ENCODE measurements around the gene NTN1.

Gene NTN1

DNA sequence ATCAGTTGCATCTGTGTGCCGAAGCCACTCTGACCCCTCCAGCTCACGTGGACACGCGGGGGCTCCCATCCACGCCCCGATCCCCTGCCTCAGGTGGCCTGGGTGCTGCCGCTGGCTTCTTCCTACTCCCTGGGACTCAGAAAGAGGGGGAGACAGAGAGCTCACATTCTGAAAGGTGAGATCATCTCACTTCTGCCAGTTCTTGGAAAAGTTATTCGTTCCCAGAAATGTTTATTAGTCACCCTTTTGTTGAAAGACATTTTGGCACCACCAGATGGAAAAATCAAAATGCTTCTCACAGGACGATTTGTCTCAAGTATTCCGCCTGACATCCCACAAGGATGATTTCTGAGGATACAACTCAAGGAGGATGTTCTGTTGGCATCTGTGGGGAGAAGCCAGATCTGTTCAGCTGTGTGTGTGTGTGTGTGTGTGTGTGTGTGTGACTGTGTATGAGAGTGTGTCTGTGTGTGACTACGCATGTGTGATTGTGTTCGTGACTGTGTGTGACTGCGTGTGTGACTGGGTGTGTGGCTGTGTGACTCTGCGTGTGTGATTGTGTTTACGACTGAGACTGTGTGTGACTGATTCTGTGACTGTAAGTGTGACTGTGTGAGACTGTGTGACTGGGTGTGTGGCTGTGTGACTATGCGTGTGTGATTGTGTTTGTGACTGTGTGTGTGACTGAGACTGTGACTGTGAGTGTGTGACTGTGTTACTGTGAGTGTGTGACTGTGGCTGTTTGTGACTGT is 207.3 kb downstream of the NTN1 start:
- DNase-seq (ENCODE audit: extremely low read depth in 1 of 2, low read depth in 1 of 2): no peak

DNA sequence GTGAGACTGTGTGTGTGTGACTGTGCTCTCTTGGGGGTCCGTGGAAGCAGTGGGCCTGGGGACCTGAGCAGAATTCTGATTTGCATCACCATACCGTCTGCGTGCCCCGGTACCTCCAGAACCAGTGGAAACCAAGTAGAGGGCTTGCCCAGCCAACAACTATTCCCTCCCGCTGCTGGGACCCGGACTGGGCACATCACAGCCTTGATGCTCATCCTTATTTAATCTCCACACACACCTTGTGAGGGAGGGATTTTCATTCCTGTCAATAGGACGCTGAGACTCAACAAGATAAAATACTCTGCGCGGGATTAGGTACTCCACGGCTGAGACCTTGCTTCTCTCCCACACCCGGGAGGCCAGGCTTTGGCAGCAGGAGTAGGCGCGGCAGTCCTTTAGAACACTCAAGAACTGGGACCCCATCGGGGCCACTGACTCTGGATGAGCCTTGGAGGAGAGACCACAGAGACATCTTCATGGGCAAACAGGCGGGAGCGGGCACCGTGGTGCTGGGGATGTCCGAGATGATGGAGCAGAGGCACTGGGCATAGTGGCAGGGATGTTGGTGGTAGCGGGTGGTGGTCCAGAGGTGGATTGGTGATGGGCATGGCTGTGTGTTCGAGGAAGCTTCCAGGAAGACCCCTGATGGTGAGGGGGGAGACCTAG is 208.0 kb downstream of the NTN1 start:
- no peak for DNase-seq (ENCODE audit: extremely low read depth in 1 of 2, low read depth in 1 of 2)

DNA sequence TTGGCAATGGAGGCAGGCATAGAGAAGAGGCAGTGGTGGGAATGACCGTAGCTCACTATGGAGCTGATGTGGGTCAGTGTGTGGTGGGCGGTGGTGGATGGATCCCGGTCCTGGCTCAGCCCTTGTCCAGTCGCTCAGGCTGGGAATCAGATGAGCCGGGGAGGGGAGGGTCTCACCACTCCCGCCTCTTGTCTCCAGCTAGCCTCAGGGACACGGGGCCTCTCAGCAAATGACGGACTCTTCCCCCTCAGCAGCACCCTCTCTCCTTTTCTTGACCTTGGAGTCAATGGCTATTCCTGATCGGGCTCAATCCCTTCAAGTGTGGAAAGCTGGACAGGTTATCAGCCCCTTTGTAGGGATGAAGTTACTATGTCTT is 208.5 kb downstream of the NTN1 start:
- no peak for DNase-seq (ENCODE audit: extremely low read depth in 1 of 2, low read depth in 1 of 2)

DNA sequence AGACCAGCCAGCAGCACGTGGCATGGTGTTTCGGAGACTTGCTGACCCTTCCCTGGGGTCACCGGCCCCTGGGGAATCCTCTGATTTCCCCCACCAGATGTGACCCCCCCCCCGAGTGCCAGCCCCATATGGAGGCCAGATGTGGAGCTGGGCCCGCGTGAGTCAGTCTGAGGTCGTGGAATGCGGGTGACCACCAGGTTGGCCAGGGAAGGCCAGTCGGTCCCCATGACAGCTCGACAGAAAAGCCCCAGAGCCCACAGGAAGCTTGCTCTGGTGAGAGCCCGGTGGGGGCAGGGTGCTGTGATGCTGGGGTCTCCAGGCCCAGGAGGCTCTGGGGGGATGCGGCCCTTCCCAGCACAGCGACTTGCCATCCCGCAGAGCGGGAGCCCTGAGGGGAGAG is 209.0 kb downstream of the NTN1 start:
- DNase-seq (ENCODE audit: extremely low read depth in 1 of 2, low read depth in 1 of 2): no peak

DNA sequence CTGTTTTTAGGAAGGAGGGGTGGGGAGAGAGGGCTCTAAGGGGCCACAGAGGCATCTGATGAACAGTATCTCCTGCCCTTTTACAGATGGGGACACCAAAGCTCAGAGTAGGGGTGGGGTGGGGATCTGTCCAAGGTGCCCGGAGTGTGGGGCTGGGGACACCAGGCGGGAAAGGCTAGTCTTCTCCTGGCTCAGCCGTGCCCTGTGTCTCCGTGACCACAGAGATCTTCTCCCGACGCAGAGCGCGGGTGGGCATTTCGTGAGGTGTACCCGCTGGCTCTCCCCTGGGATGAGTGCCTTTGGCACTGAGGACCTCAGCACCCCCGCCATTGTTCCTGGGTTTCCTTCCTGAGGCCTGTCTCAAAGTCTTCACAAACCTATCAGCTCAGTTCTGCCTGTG is 209.6 kb downstream of the NTN1 start:
- no peak for DNase-seq (ENCODE audit: extremely low read depth in 1 of 2, low read depth in 1 of 2)

DNA sequence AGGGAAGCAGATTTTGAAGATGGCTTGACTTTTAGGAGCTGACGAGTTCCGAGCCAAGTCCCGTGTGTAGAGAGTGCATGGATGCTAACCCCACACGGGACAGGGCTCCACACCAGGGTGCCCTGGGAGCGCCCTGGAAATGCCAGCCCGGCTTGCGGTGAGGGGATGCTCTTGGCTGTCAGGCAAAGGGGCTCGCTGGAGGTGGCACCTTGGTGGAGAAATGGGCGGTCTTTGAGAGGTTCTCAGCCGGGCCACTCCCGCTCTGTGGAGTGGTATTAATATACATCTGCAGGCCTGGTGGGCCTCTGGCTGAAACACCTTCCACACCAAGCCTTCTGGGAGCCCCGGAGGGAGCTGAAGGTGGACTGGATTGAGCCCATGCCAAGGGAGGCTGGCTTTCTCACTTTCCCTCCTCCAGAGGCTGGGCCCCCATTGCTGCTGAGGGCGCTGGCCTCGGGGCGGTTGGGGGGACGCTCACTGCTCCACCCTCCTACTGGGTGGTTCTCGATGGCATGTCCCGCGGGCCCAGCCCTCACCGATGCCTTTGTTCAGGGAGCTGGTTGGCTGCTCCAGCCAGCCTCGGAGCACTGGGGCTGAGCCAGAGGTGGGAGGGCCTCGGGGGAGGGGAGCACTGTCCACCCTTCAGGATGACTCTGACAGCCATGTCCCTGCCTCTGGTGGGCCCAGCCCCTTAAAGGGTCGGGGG is 210.3 kb downstream of the NTN1 start:
- no peak for DNase-seq (ENCODE audit: extremely low read depth in 1 of 2, low read depth in 1 of 2)

DNA sequence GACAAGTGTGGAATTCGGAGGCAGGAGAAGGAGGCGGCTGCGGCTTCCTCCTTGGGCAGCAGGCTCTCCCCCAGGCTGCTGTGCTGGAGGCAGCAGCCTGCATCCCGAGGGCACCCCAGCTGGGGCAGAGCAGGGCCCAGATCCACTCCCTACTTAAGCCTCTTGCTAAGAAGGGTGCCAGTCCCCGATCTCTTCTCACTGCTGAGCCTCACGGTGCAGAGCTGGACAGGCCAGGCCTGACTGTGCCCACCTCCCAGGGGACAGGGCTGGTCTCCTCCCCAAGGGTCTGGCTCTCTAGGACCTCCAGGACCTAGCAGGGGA is 210.8 kb downstream of the NTN1 start:
- DNase-seq (ENCODE audit: extremely low read depth in 1 of 2, low read depth in 1 of 2): no peak

DNA sequence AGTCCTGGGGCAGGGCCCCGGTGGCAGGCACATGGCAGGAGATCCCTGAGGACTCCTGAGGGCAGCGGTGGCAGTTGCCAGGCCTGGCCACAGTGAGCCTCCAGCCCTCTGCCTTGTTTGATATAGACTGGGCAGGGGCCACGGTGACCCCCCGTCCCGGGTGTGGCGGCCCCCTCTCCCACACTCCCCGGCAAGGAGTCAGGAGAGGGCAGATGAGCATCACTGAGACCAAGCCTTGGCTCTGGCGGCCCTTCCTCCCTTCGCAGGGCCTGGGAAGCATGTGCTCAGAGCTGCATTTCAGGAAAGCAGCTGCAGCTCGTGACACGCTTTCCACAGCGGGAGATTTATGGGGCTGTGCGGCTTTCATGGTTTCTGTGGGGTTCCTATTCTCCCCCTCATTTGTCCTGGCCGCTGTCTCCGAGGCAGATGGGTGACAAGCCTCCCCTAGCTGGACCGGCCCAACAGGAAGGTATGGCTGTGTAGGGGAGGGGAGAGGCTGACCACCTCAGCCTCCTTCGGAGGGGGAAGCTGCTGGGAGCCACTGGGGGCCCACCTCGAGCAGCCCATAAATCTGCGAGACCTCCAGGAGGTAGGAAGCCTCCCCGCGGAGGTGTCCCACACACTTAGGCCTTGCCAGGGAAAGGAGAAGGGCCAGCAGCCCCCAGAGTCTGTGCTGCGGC is 211.4 kb downstream of the NTN1 start:
- DNase-seq (ENCODE audit: extremely low read depth in 1 of 2, low read depth in 1 of 2): no peak

DNA sequence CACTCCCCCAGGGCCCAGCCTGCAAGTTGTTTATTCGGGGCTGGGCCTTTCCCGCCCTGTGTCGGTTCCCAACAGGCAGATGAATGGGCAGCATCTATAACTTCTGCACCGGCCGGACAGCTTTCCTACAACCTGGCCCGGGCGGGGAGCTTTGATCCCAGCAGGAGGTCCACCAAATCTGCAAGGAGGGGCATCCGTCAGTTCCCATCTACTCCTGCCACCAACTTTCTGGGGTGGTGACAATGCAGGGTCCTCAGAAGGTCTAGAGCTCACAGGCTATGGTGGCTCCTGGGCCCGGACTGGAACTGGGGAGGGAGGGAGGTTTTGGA is 211.9 kb downstream of the NTN1 start:
- no peak for DNase-seq (ENCODE audit: extremely low read depth in 1 of 2, low read depth in 1 of 2)

DNA sequence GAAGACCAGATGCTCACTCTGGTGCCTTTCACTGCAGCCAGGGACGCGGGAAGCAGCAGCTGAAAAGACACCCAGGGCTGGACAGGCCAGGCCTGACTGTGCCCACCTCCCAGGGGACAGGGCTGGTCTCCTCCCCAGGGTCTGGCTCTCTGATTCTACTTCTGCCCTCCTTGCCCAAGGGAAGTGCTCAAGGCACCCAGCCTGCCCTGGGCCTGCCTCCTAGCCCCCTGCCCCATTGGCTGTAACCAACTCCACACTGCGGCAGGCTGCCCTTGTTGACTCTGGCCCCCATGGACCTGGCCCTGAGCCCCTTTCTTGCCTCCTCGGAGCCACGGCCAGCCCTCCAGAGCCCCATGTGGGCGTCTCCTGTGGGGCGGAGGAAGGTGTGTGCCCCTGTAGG is 212.5 kb downstream of the NTN1 start:
- no peak for DNase-seq (ENCODE audit: extremely low read depth in 1 of 2, low read depth in 1 of 2)

DNA sequence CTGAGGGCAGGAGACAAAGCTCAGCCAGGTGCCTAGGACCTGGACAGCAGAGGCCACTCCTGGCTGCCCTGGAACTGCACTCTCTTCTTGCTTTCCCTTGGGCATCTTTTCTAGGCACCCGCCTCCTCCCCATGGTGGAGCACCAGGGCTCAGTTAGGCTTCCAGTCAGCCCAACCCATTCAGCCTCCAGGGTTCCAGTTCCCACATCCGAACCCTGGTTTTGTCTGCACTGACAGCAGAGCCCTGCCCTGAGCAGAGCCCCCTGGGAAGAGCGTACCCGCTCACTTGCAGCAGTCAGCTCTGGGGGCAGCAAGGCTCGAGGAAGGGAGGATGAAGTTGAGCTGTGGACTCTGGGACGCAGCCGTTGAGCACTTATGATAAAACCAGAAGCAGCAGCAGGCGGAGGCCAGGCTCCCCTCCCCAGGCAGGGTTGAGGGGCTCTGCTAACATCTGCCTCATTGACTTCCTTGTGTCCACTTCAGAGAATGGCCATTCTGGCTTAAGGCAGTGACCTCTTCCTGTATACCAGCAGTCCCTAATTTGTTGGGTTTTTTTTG is 213.2 kb downstream of the NTN1 start:
- DNase-seq (ENCODE audit: extremely low read depth in 1 of 2, low read depth in 1 of 2): no peak

DNA sequence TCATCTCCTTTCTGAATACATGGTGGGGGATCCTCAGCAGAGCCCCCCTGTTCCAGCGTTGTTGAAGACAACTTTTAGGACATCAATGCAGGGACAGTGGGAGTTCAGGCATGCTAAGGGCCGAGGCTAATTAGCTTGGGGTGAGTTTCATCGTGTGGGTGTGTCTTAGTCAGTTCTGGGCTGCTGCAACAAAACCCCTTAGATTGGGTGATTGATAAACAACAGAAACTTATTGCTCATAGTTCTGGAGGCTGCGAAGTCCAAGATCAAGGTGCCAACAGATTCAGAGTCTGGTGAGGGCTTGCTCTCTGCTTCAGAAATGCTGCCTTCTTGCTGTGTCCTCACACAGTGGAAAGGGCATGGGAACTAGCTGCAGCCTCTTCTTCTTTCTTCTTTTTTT is 214.0 kb downstream of the NTN1 start:
- no peak for DNase-seq (ENCODE audit: extremely low read depth in 1 of 2, low read depth in 1 of 2)

DNA sequence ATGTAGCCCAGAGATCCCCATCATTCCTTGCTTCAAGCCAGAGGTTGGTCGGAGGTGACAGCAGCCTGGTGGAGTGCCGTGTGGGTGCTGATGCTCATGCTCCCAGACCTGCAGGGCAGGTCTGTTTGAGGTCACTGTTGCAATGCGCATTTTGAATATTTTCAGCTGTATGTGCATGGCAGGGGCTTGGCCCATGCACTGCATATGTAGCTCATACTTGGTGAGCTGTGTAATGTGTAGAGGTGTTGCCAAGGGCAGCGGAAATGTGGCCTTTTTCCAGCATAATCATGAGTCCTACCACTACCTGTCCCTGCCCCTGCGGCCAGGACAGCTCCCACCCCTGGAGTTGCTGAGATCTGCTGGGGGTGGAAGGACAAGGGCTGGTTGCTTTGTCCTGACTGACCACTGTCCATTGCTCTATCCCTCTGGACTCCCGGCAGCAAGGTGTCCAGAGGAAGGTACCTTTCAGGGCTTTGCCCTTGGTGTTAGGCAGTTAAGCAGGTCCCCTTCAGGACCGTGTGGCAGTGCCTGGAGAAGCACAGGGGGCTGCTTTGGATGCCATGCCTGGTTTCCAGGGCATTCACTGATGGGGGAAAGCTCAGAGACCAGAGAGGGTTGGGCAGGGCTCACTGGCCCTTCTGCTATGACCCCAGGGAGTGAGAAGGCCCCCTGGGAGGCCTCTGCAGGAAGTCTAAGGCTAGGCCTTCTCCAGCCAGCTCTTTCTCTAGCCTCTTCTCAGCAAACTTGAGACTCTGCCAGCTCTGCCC is 215.2 kb downstream of the NTN1 start:
- DNase-seq (ENCODE audit: extremely low read depth in 1 of 2, low read depth in 1 of 2): no peak

DNA sequence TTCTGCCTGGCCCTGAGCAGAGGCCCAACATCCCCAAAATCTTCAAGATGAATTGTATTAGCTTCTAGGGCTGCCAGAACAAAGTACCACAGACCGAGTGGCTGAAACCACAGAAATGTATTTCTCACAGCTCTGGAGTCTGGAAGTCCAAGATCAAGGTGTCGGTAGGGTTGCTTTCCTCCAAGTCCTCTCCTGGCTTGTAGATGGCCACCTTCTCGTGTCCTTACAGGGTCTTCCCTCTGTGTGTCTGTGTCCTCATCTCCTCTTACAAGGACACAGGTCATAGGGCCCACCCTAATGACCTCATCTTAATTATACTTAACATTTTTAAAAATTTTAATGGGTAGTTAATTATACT is 215.7 kb downstream of the NTN1 start:
- no peak for DNase-seq (ENCODE audit: extremely low read depth in 1 of 2, low read depth in 1 of 2)

DNA sequence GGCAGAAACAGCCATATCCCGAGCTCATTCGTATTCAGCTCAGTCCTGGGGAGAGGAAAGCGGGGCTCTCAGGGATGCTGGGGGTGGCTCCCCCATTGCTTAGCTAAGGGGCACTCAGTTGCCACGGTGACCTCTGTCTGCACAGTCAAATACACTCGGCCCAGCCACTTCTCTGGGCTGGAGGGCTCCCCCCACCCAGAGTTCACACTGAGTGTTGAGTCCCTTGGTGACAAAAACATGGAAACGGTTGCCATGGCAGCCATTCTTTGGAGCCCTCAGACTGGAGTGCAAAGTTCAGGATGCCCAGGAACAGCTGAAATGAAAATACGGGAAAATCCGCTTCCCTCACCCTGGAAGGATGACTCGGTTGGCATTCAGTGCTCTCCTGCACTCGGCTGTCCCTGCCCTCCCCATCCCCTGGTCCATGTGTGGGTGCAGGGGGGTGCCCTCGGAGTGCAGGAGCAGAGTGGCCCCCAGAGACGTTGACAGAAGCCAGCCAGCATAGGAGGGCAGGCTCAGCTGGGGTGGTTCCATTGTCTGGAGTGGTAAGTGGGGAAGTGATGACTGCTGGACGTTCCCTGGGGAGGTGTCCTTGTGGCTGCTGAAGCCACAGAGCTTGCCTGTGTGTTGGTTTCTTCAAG is 216.5 kb downstream of the NTN1 start:
- DNase-seq (ENCODE audit: extremely low read depth in 1 of 2, low read depth in 1 of 2): no peak

DNA sequence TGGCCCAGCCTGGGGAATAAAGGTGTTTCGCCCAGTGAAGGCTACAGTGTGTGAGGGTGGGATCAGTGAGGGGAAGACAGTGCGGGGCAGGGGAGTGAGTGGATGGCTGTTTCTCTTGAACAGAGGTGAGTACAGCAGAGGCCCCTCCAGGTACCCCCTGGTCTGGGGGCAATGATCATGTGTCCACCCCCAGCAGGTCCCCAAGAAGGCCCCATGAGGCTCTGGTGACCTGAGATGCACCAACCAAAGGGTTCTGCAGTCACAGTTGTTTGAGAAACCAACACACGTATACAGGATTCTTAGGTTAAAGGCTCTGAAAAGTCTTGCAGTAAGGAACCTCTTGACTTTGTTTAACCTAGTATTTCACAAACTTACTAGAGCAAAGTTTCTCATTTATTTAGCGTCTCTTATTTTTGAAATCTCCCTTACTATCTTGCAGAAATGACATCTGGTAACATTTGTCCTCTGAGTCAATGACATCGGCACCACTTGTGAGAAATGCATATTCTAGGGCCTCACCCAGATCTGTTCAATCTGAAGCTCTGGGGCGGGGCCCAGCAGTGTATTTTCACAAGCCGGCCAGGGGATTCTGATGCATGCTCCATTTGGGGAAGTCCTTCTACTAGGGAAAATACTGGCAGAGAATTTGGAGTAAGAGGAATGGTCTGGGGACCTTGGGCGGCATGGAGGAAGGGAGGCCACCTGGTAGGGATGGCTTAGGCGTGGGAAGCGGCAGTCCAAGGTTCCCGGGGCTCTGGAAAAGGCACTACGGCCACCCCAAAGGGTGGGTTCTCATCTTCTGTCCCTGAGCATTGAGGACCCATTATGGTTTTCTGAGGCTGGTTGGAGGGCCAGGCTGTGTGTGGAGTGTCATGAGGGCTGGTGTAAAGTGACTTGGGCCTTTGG is 217.3 kb downstream of the NTN1 start:
- no peak for DNase-seq (ENCODE audit: extremely low read depth in 1 of 2, low read depth in 1 of 2)

DNA sequence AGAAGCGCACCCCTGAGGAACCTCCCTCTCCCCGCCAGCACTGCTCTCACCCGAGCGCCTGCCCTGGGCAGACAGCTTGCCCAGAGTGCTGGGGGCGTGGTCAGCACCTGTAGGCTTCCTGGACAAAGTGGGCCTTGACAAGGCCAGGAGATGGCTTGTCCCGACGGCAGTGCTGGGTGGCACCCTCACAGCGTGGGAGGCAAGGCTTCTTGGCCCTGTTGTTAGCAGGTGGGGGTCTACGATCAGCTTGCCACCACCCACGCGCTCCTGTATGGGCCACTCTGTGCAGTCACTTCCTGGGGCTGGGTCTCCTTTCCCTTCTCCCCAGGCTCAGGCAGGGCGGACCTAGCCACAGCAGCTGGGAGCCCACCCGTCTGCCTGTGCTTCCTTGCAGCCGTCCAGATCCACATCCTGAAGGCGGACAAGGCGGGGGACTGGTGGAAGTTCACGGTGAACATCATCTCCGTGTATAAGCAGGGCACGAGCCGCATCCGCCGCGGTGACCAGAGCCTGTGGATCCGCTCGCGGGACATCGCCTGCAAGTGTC is 218.0 kb downstream of the NTN1 start:
- DNase-seq (ENCODE audit: extremely low read depth in 1 of 2, low read depth in 1 of 2): no peak

DNA sequence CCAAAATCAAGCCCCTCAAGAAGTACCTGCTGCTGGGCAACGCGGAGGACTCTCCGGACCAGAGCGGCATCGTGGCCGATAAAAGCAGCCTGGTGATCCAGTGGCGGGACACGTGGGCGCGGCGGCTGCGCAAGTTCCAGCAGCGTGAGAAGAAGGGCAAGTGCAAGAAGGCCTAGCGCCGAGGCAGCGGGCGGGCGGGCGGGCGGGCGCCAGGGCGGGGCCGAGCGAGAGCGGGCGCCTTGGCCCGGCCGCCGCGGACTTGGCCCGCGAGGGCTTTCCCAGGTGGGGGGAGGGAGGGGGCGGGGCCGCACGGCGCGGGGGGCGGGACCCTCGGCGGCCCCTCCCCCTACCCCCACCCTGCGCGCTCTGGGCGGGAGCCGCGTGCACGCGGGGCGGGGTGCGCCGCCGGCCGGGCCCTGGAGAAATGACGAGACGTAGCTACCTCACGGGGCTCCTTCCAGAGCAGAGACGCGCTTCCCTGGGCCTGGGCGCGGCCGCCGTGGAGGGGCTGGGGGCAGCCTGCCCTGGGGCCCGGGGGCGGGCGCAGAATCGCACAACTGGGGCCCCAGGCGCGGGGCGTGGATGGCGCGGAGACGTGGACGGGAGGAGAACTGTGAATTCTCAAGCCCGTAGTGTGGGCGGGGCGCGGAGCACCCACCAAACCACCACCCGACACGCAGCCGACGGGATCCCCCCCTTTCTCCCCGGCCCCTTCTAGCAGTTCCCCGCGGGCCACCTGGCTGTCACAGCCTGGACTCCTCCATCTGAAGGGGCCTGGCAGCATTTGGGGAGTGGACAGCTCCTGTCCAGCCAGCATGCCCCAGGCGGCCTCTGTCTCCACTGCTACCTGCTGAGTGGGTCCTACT is 218.7 kb downstream of the NTN1 start:
- DNase-seq (ENCODE audit: extremely low read depth in 1 of 2, low read depth in 1 of 2): peak; percentile 14 to 53

Measured in activated CD8-positive, alpha-beta memory T cell treated with anti-CD3 and anti-CD28 coated beads for 1 hour (primary cell).